ENCODE results near the gene TMEM114. TPM values are rescaled to one million over a fixed set of nuclear protein-coding genes. Genes with fewer than 3 reads are reported as not detected.

TMEM114 gene
- total RNA-seq, 1 donor from 2014 or later: 1.8 TPM

- H3K27me3 Mint-ChIP-seq: peaks cover 15% of the 10 kb centered on the region
Measured at GRCh38 chr16:8533509-8533908, 56.8 kb downstream of the TMEM114 start.

GRCh38 chr16:8530752-8531384, 59.4 kb downstream of the TMEM114 start:
- Mint-ChIP-seq H3K4me3 (ENCODE audit: low read depth) (no peak overlapping the region), H3K4me1 (ENCODE audit: low read depth) (no peaks in the 10 kb centered on the region), H3K27me3 (peaks cover 22% of the 10 kb centered on the region), H3K27ac (no peak overlapping the region), H3K36me3 (ENCODE audit: insufficient read depth) (no peaks in the 10 kb centered on the region), H3K9me3 (ENCODE audit: low read depth) (peaks cover 3% of the 10 kb centered on the region)
- DNase-seq (ENCODE audit: low spot score, unreplicated experiment): no peak
- no peak for TF ChIP-seq CTCF (IDR thresholded peaks at IDR 0.05; ENCODE audit: unreplicated experiment)

More at GRCh38 chr16:8533509-8533908, 56.8 kb downstream of the TMEM114 start:
- Mint-ChIP-seq H3K4me1 (ENCODE audit: low read depth) (peaks cover 5% of the 10 kb centered on the region), H3K27ac (no peak overlapping the region), H3K36me3 (ENCODE audit: insufficient read depth) (no peaks in the 10 kb centered on the region), H3K4me3 (ENCODE audit: low read depth) (no peak overlapping the region), H3K9me3 (ENCODE audit: low read depth) (peaks cover 6% of the 10 kb centered on the region)
- DNase-seq (ENCODE audit: low spot score, unreplicated experiment): no peak
- no peak for TF ChIP-seq CTCF (IDR thresholded peaks at IDR 0.05; ENCODE audit: unreplicated experiment)

DNA sequence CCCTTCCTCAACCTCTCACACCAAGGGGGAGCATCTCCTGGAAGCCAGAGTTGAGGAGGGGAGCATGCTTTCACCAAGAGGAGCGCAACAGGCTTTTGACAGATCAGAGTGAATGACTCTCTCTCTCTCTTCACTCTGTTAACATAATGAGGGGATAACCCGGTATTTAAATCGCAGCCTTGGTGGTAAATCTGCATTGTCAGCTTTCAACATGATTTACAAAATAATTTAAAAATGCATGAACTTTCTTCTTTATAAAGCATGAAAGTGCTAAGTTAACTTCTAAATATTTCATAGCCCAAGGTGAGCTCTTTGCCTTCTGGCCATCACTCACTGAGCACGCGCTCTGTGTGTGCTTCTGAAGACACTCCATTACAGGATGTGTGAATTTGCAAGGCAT, 61.8 kb downstream of the TMEM114 start:
- H3K9me3 Mint-ChIP-seq (ENCODE audit: low read depth): peaks cover 3% of the 10 kb centered on the region
- no peak overlapping the region for H3K27ac Mint-ChIP-seq
- DNase-seq (ENCODE audit: low spot score, unreplicated experiment): no peak
- TF ChIP-seq CTCF (IDR thresholded peaks at IDR 0.05; ENCODE audit: unreplicated experiment): no peak
- no peaks in the 10 kb centered on the region for H3K36me3 Mint-ChIP-seq (ENCODE audit: insufficient read depth)
- H3K4me3 Mint-ChIP-seq (ENCODE audit: low read depth): no peak overlapping the region
- H3K4me1 Mint-ChIP-seq (ENCODE audit: low read depth): no peaks in the 10 kb centered on the region
- peaks cover 29% of the 10 kb centered on the region for H3K27me3 Mint-ChIP-seq

DNA sequence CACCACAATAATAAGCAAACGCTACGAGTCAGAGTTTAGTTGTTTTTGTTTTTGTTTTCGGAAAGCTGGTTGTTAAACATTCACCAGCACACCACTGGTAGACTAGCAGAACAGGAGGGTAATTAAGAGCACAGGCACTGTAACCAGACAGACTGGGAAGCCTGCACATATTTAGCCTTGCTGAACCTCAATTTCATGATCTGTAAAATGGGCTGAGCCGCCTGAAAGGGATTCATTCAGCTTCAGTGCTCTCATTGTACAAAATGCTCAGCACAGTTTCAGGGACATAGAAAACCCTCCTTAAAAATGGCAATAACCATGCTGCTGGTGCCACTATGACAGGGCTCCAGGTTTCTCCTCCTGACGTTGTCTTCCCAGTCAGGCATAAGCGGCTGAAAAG, 66.4 kb downstream of the TMEM114 start:
- no peaks in the 10 kb centered on the region for H3K36me3 Mint-ChIP-seq (ENCODE audit: insufficient read depth)
- no peak overlapping the region for H3K27ac Mint-ChIP-seq
- peaks cover 3% of the 10 kb centered on the region for H3K9me3 Mint-ChIP-seq (ENCODE audit: low read depth)
- no peak for DNase-seq (ENCODE audit: low spot score, unreplicated experiment)
- peaks cover 4% of the 10 kb centered on the region for H3K4me1 Mint-ChIP-seq (ENCODE audit: low read depth)
- peaks cover 31% of the 10 kb centered on the region for H3K27me3 Mint-ChIP-seq
- TF ChIP-seq CTCF (IDR thresholded peaks at IDR 0.05; ENCODE audit: unreplicated experiment): no peak
- H3K4me3 Mint-ChIP-seq (ENCODE audit: low read depth): no peak overlapping the region

- no peak for DNase-seq (ENCODE audit: low spot score, unreplicated experiment)
- Mint-ChIP-seq H3K9me3 (ENCODE audit: low read depth) (peaks cover 5% of the 10 kb centered on the region), H3K4me3 (ENCODE audit: low read depth) (no peak overlapping the region), H3K36me3 (ENCODE audit: insufficient read depth) (no peaks in the 10 kb centered on the region), H3K27me3 (peaks cover 20% of the 10 kb centered on the region), H3K27ac (no peak overlapping the region), H3K4me1 (ENCODE audit: low read depth) (peaks cover 6% of the 10 kb centered on the region)
- TF ChIP-seq CTCF (IDR thresholded peaks at IDR 0.05; ENCODE audit: unreplicated experiment): no peak
Measured at GRCh38 chr16:8522757-8523156, 67.6 kb downstream of the TMEM114 start.
